ENCODE results near the gene IRAK1.

DNA sequence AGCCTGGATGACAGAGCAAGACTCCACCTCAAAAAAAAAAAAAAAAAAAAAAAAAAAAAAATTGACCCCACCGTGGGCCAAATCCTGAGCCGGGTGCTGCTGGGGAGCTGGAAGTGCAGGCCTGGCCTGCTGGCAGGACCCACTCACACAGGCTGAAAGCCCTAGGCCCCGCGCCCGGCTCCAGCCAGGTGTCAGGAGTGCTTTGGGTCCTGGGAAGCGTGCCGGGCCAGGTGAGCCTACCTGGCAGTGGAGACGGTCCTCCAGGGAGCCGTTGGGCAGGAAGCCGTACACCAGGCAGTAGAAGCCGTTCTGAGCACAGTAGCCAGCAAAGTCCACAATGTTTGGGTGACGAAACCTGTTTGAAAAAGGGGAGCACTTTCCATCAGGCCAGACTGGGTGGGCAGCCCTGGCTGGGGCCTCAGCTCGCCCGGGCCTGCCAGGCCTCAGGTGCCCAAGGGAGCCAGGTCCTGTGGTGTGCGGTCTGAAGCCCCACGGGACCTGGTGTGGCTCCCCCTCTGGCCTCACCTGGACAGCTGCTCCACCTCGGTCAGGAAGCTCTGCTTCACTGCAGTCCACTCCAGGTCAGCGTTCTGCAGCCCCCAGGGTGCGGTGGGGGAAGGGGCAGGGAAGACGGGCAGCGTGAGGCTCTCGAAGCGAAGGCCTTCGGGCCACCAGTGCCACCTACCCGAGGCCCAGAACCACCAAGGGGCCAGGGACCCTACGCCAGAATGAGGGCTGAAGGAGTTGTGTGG, 1.8 kb downstream of the IRAK1 start:
- TF ChIP-seq, protein P1, sequence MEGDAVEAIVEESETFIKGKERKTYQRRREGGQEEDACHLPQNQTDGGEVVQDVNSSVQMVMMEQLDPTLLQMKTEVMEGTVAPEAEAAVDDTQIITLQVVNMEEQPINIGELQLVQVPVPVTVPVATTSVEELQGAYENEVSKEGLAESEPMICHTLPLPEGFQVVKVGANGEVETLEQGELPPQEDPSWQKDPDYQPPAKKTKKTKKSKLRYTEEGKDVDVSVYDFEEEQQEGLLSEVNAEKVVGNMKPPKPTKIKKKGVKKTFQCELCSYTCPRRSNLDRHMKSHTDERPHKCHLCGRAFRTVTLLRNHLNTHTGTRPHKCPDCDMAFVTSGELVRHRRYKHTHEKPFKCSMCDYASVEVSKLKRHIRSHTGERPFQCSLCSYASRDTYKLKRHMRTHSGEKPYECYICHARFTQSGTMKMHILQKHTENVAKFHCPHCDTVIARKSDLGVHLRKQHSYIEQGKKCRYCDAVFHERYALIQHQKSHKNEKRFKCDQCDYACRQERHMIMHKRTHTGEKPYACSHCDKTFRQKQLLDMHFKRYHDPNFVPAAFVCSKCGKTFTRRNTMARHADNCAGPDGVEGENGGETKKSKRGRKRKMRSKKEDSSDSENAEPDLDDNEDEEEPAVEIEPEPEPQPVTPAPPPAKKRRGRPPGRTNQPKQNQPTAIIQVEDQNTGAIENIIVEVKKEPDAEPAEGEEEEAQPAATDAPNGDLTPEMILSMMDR (tag by site-specific recombination; IDR thresholded peaks at IDR 0.05): no peak
- TF ChIP-seq KLF16 (tag by site-specific recombination; IDR thresholded peaks at IDR 0.05): no peak
- TF ChIP-seq ZNF426 (tag by site-specific recombination; IDR thresholded peaks at IDR 0.05): no peak
- TF ChIP-seq ZSCAN30 (tag by site-specific recombination; IDR thresholded peaks at IDR 0.05): no peak
- TF ChIP-seq ZBTB1 (tag by site-specific recombination; IDR thresholded peaks at IDR 0.05): no peak
- TF ChIP-seq ZNF561 (tag by site-specific recombination; IDR thresholded peaks at IDR 0.05; ENCODE audit: borderline replicate concordance): no peak
